H1 (cell line): Measurements from ENCODE around the gene DAB2IP. TPM values are rescaled to one million over a fixed set of nuclear protein-coding genes. Genes with fewer than 3 reads are reported as not detected.

Experiments used
- ATF2 ChIP-seq: IDR thresholded peaks from 2 replicates; pipeline ENCODE4 v1.6.1; 2012; ENCODE audit warnings: low read length, inconsistent platforms
- CHD7 ChIP-seq: fragments of 300-600 bp; sonication (generic); IDR thresholded peaks from 2 replicates; pipeline ENCODE4 v1.7.1; 2012; ENCODE audit warnings: low read length, moderate library complexity, mild to moderate bottlenecking, inconsistent platforms; ENCODE audit not compliant: insufficient replicate concordance
- EZH2 ChIP-seq: fragments of 200-600 bp; sonication (generic); IDR thresholded peaks from 2 replicates; pipeline ENCODE4 v1.7.1; 2012; ENCODE audit warnings: low read depth, mild to moderate bottlenecking, moderate library complexity, low read length, inconsistent platforms; ENCODE audit not compliant: severe bottlenecking
- RNF2 ChIP-seq: fragments of 200-900, 300-1000 bp; sonication (generic); IDR thresholded peaks from 2 replicates; pipeline ENCODE4 v1.7.1; 2016; ENCODE audit warnings: borderline replicate concordance, low read depth, mild to moderate bottlenecking, antibody characterized with exemption, low read length; ENCODE audit not compliant: poor library complexity, severe bottlenecking; ENCODE audit errors: missing control alignments
- SP2 ChIP-seq: IDR thresholded peaks from 2 replicates; pipeline ENCODE4 v1.6.1; 2012; ENCODE audit warnings: mild to moderate bottlenecking, low read length, inconsistent platforms
- TEAD4 ChIP-seq: IDR thresholded peaks from 2 replicates; pipeline ENCODE4 v1.6.1; 2012; ENCODE audit warnings: low read depth, low read length, inconsistent platforms, mixed read lengths
- polyA plus RNA-seq, 7 experiments: library from polyadenylated mRNA; depleted of rRNA in 3 of 7; stranded (reverse) in 5 of 7; unstranded in 2 of 7; fragments of >200 nt in 5 of 7; fragments of 200-250 nt in 2 of 7; gene quantifications; 1 replicate in 5 of 7; 2 replicates in 1 of 7; 4 replicates in 1 of 7; pipeline versions ENCODE4 v1.2.1 to v1.2.3, GENCODE V29; 2011 to 2013; ENCODE audit warnings: missing spikeins in 2 of 7, mixed read lengths in 2 of 7
- total RNA-seq: library from RNA; stranded (reverse); fragmentation: NEBNext Ultra II Directional; extraction: Animal tissue kit (Norgen Biotek cat#: 25700); gene quantifications from 2 replicates; pipeline ENCODE4 v1.2.1, GENCODE V29; 2021

The DAB2IP gene
- total and polyA plus RNA-seq, 2 of the 8 experiments (the other 6 are each of a cell fraction or from before 2014, with no cell fraction given), result 19.7 to 39.5 TPM

- TF ChIP-seq TEAD4 (no peak), RNF2 (no peak), ATF2 (no peak), SP2 (no peak), CHD7 (no peak), EZH2 (no peak)
Observed at GRCh38 chr9:121750715-121751623, 99.5 kb downstream of the DAB2IP start (continued).
